Stomach (tissue), 4 donors: Measurements from ENCODE around the gene GRM4.

Experiments
- CTCF ChIP-seq, 7 experiments: fragments of 450-650 bp in 4 of 7; fragments of 200-600 bp in 3 of 7; sonication (generic) in 3 of 7; IDR thresholded peaks; one replicate each; pipeline ENCODE4 v1.5.1; 2016 to 2019; ENCODE audit warnings: antibody characterized with exemption in 7 of 7, control low read depth in 2 of 7, mild to moderate bottlenecking in 1 of 7
- POLR2A ChIP-seq, 4 donors: fragments of 450-650 bp; IDR thresholded peaks; one replicate each; pipeline ENCODE4 v1.6.1; 2016; ENCODE audit warnings: antibody characterized with exemption in 4 of 4, control low read depth in 2 of 4, mild to moderate bottlenecking in 1 of 4, moderate library complexity in 1 of 4

- TF ChIP-seq CTCF (IDR thresholded peaks at IDR 0.05), result no peak
- no peak for TF ChIP-seq POLR2A (IDR thresholded peaks at IDR 0.05)
These were observed 100.8 kb downstream of the GRM4 start for GRCh38 chr6:34044945-34045595.
